ENCODE measurements around the gene LYZL6.
"Not testable (repeated sequence)": the region's sequence is repeated elsewhere in the genome, so short reads cannot be mapped to it uniquely, and the experiment has no call there.

LYZL6 gene

DNA sequence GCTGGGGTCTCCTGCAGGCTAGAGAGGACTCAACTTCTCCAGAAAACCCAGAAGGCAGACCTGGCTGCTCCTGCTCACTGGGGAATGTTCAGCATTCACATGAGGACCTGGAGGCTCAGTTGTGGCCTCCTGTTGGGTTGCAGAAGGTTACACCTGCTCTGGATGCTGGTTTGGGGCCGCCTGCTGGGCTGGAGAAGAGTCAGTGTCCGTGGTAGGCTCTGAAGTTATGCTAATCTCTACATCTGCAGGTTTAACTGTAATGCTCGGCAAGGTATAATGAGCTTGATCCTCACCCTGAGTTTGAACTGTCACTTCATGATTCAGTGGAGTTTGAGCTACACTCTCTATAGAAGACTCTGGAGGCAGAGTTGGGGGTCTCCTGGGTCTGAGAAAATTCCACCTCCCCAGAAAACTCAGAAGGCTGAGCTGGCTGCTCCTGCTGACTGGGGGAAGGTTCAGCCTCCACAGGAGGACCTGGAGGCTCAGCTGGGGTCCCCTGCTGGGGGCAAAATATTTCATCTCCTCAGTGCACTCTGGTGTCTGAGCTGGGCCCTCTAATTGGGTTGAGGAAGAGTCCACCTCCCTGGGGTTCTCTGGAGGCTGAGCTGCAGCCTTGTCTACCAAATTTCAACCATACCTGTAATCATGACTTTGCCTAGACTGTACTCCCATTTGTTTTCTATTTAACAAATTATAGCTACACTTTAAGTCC lies 36.4 kb downstream of the LYZL6 start:
- DNase-seq (ENCODE audit: low spot score): no peak

GRCh38 chr17:35906191-35906925 lies 37.2 kb downstream of the LYZL6 start:
- no peak for DNase-seq (ENCODE audit: low spot score)

- DNase-seq (ENCODE audit: low spot score): no peak
Observed at GRCh38 chr17:35903451-35903850, 40.1 kb downstream of the LYZL6 start.

- DNase-seq (ENCODE audit: low spot score): no peak
Observed at GRCh38 chr17:35901631-35902175, 41.8 kb downstream of the LYZL6 start.

DNA sequence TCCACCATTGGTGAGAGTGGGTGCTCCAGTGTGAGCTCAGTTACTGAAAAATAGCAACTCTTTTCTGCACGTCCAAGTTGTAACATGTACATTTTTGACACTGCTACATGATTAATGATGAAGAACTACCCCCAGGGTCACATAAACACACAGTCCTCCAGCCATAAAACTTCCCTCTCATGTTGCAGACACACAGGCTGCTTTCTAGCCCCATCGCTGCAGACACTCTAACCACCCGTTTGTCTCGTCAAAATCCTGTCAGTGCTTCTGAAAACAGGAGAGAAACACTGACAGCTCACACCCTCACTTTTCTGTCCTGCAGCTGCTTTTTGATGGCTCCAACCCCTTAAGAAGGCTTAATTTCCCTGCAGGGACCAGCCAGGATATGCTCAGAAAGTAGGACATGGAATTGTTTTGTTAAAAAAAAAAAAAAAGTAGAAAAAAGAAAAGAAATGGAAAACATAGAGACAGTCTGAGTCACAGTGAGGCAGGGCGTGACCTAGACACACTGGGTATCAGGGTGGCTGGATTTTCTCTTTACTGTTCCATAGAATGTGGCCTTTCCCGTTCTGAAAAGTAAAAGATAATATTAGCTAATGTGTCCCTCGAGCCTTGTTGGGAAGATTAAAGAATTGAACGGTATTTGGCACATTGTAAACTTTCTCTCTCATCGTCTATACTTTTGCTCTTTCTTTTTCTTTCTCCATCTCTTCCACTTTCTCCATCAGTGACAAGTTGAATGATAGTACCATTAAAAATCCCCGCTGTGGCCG lies 42.6 kb downstream of the LYZL6 start:
- no peak for DNase-seq (ENCODE audit: low spot score)

GRCh38 chr17:35900280-35900679 lies 43.2 kb downstream of the LYZL6 start:
- no peak for DNase-seq (ENCODE audit: low spot score)

- no peak for DNase-seq (ENCODE audit: low spot score)
Observed at GRCh38 chr17:35898283-35899070, 45.0 kb downstream of the LYZL6 start.

DNA sequence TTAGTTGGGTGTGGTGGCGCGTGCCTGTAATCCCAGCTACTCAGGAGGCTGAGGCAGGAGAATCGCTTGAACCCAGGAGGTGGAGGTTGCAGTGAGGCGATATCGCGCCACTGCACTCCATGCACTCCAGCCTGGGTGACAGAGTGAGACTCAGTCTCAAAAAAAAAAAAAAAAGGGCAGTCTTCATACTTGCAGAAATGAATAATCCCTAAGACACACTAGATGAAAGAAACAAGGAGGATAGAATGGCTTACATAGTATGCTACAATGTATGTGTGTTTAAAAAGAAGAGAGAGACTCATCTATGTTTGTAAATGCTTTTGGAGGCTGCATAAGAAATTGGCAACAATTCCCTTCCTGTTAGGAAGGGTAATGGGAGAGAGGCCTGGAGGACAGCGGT lies 45.7 kb downstream of the LYZL6 start:
- DNase-seq (ENCODE audit: low spot score): not testable (repeated sequence)

DNA sequence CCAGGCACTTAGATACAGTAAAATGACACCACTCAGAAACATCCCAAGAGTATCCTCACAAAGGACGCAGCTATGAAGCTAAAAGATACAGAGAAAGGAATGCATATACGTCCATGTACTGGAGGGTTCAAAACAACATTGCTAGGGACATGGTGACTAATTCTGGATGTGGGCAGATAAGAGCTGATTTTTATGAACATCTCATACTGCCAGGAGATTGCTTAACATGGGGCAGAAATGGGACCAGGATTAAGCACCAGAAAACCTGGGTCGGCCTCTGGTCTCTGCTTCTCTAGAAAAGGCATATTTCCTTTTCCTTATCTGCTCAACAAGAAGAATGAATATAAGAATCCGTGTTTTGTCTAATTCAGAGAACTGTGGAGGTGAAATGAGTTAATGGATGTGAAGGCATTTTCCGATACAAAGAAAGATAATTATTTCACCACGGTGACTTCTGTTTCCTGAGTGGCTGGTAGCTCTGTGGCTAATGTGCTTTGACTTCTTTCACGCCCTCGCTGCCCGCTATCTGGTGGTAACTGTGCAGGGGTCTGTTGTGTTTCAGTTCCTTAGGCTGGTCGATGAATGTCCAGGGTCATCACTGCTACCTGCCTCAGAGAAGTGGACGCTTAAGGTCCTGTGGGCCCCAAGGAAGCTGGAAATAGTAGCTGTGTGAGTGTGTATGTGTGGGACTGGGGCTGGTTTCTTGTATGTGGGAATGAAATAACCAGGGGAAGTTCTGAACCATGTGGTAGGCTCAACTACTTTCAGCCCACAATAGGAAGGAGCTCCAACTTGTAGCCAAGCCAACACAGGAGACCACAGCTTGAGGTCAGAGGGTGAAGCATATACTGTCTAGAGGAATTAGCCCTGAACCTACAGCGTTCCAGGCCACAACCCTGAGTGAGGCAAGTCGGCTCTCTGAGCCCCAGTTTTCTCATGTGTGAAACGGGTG lies 47.6 kb downstream of the LYZL6 start:
- no peak for DNase-seq (ENCODE audit: low spot score)

- no peak for DNase-seq (ENCODE audit: low spot score)
Observed at GRCh38 chr17:35894206-35894605, 49.3 kb downstream of the LYZL6 start.

GRCh38 chr17:35893751-35894150 lies 49.8 kb downstream of the LYZL6 start:
- no peak for DNase-seq (ENCODE audit: low spot score)

DNA sequence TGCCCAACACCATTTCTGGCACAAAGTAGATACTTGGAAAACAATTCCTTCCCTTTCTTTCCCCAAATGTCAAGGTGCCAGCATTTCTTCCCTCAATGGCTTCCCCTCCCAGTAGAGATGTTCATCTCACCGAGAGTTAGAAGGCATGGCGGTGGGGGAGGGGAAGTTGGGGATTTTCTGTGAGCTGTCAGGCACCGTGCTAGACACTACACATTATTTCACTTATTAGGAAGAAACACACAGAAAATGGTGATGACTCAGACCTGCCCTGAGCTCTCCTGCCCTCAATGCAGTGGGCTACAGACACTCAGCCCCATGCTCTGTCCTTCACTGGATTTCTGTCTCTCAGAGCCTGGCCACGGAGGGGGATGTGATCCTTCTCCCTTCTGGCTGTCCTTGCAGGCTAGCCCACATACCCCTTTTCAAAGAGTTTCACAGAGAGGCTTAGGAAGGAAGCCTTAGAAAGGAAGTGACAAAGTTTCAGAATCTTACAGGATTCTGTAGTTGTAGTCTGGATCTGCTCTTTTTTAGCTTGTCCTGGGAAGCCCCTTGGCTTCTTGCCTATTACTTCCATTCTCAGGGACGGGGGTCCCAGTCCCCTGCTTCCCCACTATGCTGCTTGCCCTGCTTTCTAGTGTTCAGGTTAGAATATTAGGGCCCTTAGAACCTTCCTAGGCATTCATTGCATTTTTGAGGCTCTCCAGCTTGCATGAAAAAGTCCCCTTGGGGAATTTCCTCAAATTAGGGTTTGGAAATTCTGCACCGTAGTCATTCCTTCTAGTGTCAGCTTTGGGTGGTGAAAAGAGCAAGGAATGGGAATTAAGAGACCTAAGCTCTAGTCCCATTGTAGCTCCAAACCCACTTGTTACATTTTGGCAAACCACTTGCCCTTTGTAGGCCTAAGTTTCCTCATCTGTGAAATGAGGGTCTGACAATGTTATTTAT lies 51.1 kb downstream of the LYZL6 start:
- DNase-seq (ENCODE audit: low spot score): no peak

GRCh38 chr17:35891269-35891668 lies 52.2 kb downstream of the LYZL6 start:
- no peak for DNase-seq (ENCODE audit: low spot score)

- DNase-seq (ENCODE audit: low spot score): no peak
Observed at GRCh38 chr17:35890774-35891155, 52.7 kb downstream of the LYZL6 start.

- DNase-seq (ENCODE audit: low spot score): no peak
Observed at GRCh38 chr17:35889818-35890773, 53.4 kb downstream of the LYZL6 start.

GRCh38 chr17:35889241-35889640 lies 54.3 kb downstream of the LYZL6 start:
- DNase-seq (ENCODE audit: low spot score): no peak

All from AG08396 (cell line).